HG02970 (cell line): Measurements from ENCODE around the gene RSPH6A.

ENCODE experiments used
- ATAC-seq: cut with Tn5 transposase; IDR thresholded peaks from one replicate; pipeline ENCODE4 v1.9.1; 2021; ENCODE audit warnings: mild to moderate bottlenecking, moderate library complexity, moderate number of reproducible peaks; ENCODE audit not compliant: unreplicated experiment, low FRiP score

The RSPH6A gene

GRCh38 chr19:45814851-45815480, at the start of gene RSPH6A:
RSPH6A (minus strand) TSS chr19:45815308; CDS start chr19:45815176, 132 bp downstream.
- ATAC-seq, result no peak

- ATAC-seq, result no peak
Observed at GRCh38 chr19:45864629-45865082, 49.5 kb upstream of the RSPH6A start.

GRCh38 chr19:45863840-45864628, 48.9 kb upstream of the RSPH6A start, which contains the start of gene FOXA3:
FOXA3 (plus strand) TSS chr19:45864326; CDS start chr19:45864457, 131 bp downstream.
- no peak for ATAC-seq

- no peak for ATAC-seq
Observed at GRCh38 chr19:45863335-45863839, 48.3 kb upstream of the RSPH6A start.

- peak; percentile 95 for ATAC-seq
Observed at GRCh38 chr19:45862564-45863334, 47.6 kb upstream of the RSPH6A start, which contains the start of gene SYMPK. SYMPK (minus strand) TSS chr19:45863147; CDS start chr19:45854495, 8,652 bp downstream.

GRCh38 chr19:45862271-45862563, 47.1 kb upstream of the RSPH6A start:
- no peak for ATAC-seq

GRCh38 chr19:45860359-45861259, 45.5 kb upstream of the RSPH6A start:
- no peak for ATAC-seq

GRCh38 chr19:45854167-45854778, 39.2 kb upstream of the RSPH6A start:
- no peak for ATAC-seq

GRCh38 chr19:45852983-45853382, 37.9 kb upstream of the RSPH6A start:
- no peak for ATAC-seq

GRCh38 chr19:45852145-45852750, 37.1 kb upstream of the RSPH6A start:
- no peak for ATAC-seq

- ATAC-seq, result no peak
Observed at GRCh38 chr19:45848922-45849321, 33.8 kb upstream of the RSPH6A start.

- no peak for ATAC-seq
Observed at GRCh38 chr19:45847663-45848062, 32.6 kb upstream of the RSPH6A start.

GRCh38 chr19:45842198-45842597, 27.1 kb upstream of the RSPH6A start:
- no peak for ATAC-seq

GRCh38 chr19:45834970-45835369, 19.9 kb upstream of the RSPH6A start:
- ATAC-seq, result no peak

- no peak for ATAC-seq
Observed at GRCh38 chr19:45828945-45829344, 13.8 kb upstream of the RSPH6A start.

GRCh38 chr19:45828523-45828922, 13.4 kb upstream of the RSPH6A start:
- ATAC-seq, result no peak

GRCh38 chr19:45827459-45828093, 12.5 kb upstream of the RSPH6A start:
- ATAC-seq, result no peak

GRCh38 chr19:45826934-45827333, 11.8 kb upstream of the RSPH6A start:
- ATAC-seq, result no peak
